Activated T-cell treated with anti-CD3 and anti-CD28 coated beads, Interleukin-2, amount 50 U/mL, for 24 hours (primary cell): ENCODE data around the gene SLC34A3.

ENCODE experiments used
- DNase-seq: peaks from one replicate; pipeline ENCODE4 v3.0.0-alpha.2; 2020
- H3K27ac Mint-ChIP-seq: 2 replicates; pipeline ENCODE4 v1.8.0; 2020; ENCODE audit warnings: mild to moderate bottlenecking, mixed read lengths
- H3K27me3 Mint-ChIP-seq: 2 replicates; pipeline ENCODE4 v1.8.0; 2020; ENCODE audit warnings: mixed read lengths
- H3K36me3 Mint-ChIP-seq: 2 replicates; pipeline ENCODE4 v1.8.0; 2020; ENCODE audit warnings: low read depth, mixed read lengths
- H3K4me1 Mint-ChIP-seq: 2 replicates; pipeline ENCODE4 v1.8.0; 2020; ENCODE audit warnings: low read depth, mixed read lengths
- H3K4me3 Mint-ChIP-seq: 2 replicates; pipeline ENCODE4 v1.8.0; 2020; ENCODE audit warnings: mild to moderate bottlenecking, moderate library complexity, mixed read lengths
- H3K9me3 Mint-ChIP-seq: 2 replicates; pipeline ENCODE4 v1.8.0; 2020; ENCODE audit warnings: mixed read lengths

The SLC34A3 gene

DNA sequence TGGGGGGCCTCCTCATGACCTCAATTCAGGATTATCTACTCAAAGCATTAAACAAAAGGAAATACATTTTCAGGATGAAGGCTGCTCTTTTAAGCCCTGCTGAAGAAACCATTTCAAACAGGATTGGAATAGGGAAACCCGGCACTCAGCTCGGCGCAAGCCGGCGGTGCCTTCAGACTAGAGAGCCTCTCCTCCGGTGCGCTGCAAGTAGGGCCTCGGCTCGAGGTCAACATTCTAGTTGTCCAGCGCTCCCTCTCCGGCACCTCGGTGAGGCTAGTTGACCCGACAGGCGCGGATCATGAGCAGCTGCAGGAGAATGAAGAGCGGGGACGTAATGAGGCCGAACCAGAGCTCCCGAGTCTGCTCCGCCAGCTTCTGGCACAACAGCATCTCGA lies 26.0 kb upstream of the SLC34A3 start:
- peak overlapping the region; percentile 95 for H3K4me3 Mint-ChIP-seq
- H3K27me3 Mint-ChIP-seq = no peaks in the 10 kb centered on the region
- peak overlapping the region; percentile 95 for H3K27ac Mint-ChIP-seq
- H3K9me3 Mint-ChIP-seq = no peaks in the 10 kb centered on the region
- peaks cover 60% of the 10 kb centered on the region for H3K36me3 Mint-ChIP-seq
- H3K4me1 Mint-ChIP-seq = peaks cover 49% of the 10 kb centered on the region
- no peak for DNase-seq

DNA sequence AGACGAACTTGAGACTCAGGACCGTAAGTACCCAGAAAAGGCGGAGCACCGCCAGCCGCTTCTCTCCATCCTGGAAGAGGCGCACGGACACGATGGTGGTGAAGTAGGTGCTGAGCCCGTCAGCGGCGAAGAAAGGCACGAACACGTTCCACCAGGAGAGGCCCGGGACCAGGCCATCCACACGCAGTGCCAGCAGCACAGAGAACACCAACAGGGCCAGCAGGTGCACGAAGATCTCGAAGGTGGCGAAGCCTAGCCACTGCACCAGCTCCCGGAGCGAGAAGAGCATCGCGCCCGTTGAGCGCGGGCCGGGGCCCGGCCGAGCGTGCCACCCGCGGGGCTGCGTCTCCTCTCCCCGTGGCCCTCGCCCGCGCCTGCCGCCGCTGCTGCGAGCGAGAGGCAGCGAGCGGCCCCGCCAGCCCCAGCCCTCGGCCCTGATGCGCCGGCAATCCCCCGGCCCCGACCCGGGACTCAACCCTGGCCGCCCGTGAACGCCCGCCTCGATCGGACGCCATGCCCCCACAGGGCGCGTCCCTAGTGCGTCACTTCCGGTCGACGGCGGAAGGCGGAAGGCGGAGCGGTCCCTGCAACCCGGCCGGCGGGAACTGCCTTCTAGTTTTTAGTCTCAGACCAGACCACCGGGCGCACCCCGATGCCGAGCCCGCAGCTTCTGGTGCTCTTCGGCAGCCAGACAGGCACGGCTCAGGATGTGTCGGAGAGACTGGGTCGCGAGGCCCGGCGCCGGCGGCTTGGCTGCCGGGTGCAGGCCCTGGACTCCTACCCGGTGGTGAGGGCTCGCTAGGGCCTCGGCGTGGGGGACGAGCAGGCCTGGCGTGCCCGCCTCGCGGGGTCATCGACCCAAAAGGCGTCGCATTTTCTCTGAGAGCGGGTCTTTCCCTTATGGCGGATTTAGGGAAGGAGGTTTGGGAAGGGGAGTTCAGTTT lies 25.3 kb upstream of the SLC34A3 start, which contains the start of the genes NDOR1 and TMEM203:
NDOR1 (plus strand) TSS at position 575 of the 944 bp plus-strand sequence; CDS start at position 653, 78 bp downstream.
TMEM203 (minus strand) TSS at position 523 of the 944 bp plus-strand sequence; CDS start at position 289, 234 bp downstream.
- H3K27ac Mint-ChIP-seq = peak within 1 kb of the TSS; percentile 95
- H3K4me3 Mint-ChIP-seq = peak within 1 kb of the TSS; percentile 95
- DNase-seq = peak; percentile 97
- H3K9me3 Mint-ChIP-seq = no peaks in the 10 kb centered on the region
- H3K4me1 Mint-ChIP-seq = peaks cover 49% of the 10 kb centered on the region
- H3K36me3 Mint-ChIP-seq = peaks cover 64% of the 10 kb centered on the region
- no peaks in the 10 kb centered on the region for H3K27me3 Mint-ChIP-seq

DNA sequence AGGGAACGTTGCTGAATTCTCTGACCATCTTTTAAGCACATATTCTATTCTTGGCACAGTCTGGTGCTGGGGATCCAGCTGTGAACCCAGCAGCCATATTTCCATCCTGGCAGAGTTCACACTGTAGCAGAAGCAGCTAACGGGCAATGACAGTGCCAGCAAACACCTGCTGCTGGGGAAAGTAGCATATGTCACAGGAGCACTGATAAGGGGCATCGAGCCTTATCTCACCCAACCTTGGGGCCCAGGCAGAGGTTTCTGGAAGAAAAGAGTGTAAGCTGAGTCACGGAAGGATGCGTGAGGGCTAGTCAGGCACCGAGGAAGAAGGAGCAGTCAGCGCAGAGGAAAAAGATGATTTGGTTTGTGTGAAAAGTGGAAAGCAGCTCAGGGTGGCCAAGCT lies 24.1 kb upstream of the SLC34A3 start:
- peak overlapping the region; percentile 95 for H3K4me3 Mint-ChIP-seq
- DNase-seq = no peak
- peak overlapping the region; percentile 95 for H3K27ac Mint-ChIP-seq
- H3K4me1 Mint-ChIP-seq = peaks cover 41% of the 10 kb centered on the region
- H3K27me3 Mint-ChIP-seq = no peaks in the 10 kb centered on the region
- H3K36me3 Mint-ChIP-seq = peaks cover 72% of the 10 kb centered on the region
- no peaks in the 10 kb centered on the region for H3K9me3 Mint-ChIP-seq

DNA sequence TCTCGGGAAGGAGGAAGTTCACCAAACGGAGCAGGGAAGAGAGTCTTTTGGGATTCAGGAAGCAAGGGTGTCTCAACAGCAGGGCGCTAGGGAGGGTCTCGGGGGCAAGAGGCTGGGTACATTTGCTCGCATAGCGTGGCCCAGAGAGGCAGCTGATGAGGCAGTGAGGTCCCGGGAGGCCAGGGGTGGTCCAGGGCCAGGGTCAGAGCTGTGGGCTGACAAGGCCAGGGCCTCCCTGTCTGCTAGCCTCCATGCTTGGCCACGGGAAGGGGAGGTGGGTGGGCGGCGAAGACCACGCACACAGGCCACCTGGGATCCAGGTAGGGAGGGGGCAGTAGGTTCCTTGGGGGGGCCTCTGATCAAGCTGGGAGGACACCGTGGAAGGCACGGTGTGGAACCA lies 19.2 kb upstream of the SLC34A3 start:
- Mint-ChIP-seq H3K27me3 (no peaks in the 10 kb centered on the region), H3K27ac (no peak overlapping the region), H3K36me3 (peaks cover 78% of the 10 kb centered on the region), H3K9me3 (no peaks in the 10 kb centered on the region), H3K4me1 (peaks cover 13% of the 10 kb centered on the region), H3K4me3 (no peak overlapping the region)
- DNase-seq = no peak

DNA sequence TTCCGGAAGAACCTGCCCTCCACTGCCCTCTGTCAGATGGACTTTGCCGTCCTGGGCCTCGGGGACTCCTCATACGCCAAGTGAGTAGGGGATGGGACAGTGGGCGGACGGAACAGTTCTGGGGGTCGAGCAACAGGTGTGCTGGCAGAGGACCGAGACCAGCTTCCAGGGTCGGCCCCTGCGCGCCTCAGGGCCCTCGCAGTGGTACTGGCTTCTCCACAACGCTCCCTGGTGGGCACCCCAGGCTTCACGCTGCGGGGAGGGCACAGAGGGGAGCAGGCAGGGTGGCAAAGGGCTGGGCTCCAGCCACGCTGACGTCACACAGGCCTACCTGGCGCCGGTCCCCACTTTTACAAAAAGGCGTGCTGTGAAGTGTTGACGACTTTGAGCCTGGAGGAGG lies 18.2 kb upstream of the SLC34A3 start:
- H3K9me3 Mint-ChIP-seq = no peaks in the 10 kb centered on the region
- no peak overlapping the region for H3K27ac Mint-ChIP-seq
- H3K27me3 Mint-ChIP-seq = no peaks in the 10 kb centered on the region
- peaks cover 4% of the 10 kb centered on the region for H3K4me1 Mint-ChIP-seq
- peaks cover 75% of the 10 kb centered on the region for H3K36me3 Mint-ChIP-seq
- DNase-seq = no peak
- H3K4me3 Mint-ChIP-seq = no peak overlapping the region

DNA sequence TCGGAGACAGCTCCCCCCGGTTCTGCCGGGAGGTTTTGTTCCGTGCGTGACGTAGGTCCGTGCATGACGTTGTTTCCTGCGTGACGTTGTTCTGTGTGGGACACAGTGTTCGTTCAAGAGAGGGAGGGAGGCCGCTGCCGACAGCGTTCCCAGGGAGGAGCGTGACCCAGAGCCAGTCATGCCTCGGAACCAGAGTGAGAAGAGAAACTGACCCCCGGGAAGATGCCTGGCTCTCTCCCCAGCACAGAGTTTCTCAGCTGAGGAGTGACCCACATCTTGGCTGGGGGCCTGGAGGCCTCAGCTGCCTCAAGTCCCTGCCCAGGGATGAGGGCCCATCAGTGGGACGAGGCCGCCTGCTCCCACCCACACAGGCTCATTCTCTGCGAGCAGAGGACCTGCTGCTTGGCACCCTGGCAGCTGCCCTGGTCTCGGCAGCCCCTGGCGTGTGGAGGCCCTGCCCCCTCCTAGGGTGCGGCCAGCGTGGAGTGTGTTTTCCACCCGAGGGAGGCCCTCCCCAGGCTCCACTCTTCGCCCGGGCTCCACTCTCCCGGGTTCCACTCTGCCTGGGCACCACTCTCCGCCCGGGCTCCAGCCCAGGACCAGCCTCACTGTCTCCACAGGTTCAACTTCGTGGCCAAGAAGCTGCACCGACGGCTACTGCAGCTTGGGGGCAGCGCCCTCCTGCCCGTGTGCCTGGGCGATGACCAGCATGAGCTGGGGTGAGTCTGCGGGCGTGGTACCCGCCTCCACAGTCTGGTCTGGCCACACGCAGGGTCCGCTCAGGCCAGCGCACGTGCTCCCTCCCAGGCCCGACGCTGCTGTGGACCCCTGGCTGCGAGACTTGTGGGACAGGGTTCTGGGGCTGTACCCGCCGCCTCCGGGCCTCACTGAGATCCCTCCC lies 17.3 kb upstream of the SLC34A3 start:
- H3K4me1 Mint-ChIP-seq = peaks cover 1% of the 10 kb centered on the region
- H3K36me3 Mint-ChIP-seq = peaks cover 67% of the 10 kb centered on the region
- no peaks in the 10 kb centered on the region for H3K9me3 Mint-ChIP-seq
- no peak for DNase-seq
- H3K27ac Mint-ChIP-seq = no peak overlapping the region
- H3K27me3 Mint-ChIP-seq = no peaks in the 10 kb centered on the region
- H3K4me3 Mint-ChIP-seq = no peak overlapping the region

DNA sequence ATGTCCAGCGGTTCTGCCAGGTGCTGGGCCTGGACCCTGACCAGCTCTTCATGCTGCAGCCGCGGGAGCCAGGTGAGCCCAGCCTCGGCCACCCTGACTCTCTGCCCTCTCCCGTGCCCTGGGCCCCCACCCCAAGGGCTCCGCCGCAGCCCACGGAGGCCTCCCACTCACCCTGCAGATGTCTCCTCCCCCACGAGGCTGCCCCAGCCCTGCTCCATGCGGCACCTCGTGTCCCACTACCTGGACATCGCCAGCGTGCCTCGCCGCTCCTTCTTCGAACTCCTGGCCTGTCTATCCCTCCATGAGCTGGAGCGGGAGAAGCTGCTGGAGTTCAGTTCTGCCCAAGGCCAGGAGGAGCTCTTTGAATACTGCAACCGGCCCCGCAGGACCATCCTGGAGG lies 16.1 kb upstream of the SLC34A3 start:
- H3K4me1 Mint-ChIP-seq = no peaks in the 10 kb centered on the region
- H3K27ac Mint-ChIP-seq = no peak overlapping the region
- H3K4me3 Mint-ChIP-seq = no peak overlapping the region
- no peaks in the 10 kb centered on the region for H3K27me3 Mint-ChIP-seq
- H3K36me3 Mint-ChIP-seq = peaks cover 64% of the 10 kb centered on the region
- no peak for DNase-seq
- H3K9me3 Mint-ChIP-seq = no peaks in the 10 kb centered on the region

DNA sequence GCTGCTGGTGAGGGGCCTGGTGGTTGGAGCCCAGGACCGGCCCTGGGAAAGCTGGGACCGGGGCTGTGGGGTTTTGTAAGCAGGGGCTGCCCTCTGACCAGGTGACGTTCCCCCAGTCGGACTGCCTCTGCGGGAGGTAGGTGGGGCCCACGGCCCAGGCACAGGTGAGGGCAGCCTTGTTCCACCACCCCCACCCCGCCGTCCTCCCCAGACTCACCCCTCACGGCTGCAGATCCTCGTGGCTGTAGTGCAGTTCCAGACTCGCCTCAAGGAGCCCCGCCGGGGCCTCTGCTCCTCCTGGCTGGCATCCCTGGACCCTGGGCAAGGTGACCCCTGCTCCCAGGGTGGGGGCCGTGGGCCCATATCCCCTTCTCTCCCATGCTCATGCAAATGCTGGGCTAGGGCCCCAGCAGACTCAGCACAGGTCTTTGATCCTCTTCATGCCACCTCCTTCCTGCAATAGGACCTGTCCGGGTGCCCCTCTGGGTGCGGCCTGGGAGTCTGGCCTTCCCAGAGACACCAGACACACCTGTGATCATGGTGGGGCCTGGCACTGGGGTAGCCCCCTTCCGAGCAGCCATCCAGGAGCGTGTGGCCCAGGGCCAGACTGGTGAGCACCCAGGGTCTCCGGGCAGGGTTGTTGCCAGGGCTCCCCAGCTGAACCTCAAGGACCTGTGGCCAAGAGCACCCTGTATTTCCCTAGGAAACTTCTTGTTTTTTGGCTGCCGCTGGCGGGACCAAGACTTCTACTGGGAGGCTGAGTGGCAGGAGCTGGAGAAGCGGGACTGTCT lies 15.3 kb upstream of the SLC34A3 start:
- no peaks in the 10 kb centered on the region for H3K9me3 Mint-ChIP-seq
- H3K27ac Mint-ChIP-seq = no peak overlapping the region

DNA sequence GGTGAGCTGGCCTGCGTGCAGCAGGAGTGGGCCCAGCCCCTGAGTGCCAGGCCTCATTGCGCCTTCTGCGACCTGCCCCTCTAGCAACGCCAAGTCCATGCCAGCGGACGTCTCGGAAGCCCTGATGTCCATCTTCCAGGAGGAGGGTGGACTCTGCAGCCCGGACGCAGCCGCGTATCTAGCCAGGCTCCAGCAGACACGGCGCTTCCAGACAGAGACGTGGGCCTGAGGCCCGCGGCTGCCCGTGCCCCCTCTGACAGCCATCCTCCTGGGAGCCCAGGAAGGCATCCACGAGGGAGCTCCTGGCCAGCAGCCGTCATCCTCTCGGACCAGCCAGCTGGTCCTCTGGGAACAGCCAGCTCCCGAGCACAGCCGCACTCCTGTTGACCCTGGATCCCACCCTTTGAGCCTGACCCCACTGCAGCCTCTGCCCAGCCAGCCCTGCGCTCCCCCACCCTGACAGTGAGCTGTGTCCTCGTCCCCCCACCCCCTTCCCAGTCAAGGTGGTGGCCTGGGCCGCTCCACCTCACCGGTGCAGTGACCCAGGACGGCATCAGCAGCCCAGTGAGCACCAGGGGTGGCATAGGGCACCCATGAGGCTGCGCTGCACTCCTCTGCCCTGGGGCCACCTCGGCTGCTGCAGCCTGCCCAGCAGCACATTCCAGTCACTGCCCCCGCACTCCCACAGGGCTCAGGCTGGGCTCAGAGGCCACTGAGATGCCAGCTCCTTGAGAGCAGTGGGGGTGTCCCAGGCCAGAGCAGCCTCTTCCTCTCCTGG lies 14.3 kb upstream of the SLC34A3 start:
- H3K4me3 Mint-ChIP-seq = no peak overlapping the region
- no peak for DNase-seq
- no peaks in the 10 kb centered on the region for H3K4me1 Mint-ChIP-seq
- H3K9me3 Mint-ChIP-seq = no peaks in the 10 kb centered on the region
- H3K36me3 Mint-ChIP-seq = peaks cover 50% of the 10 kb centered on the region
- H3K27ac Mint-ChIP-seq = no peak overlapping the region
- no peaks in the 10 kb centered on the region for H3K27me3 Mint-ChIP-seq

More for the DNA sequence above, 15.3 kb upstream of the SLC34A3 start:
- H3K4me1 Mint-ChIP-seq = no peaks in the 10 kb centered on the region
- DNase-seq = no peak
- no peak overlapping the region for H3K4me3 Mint-ChIP-seq
- peaks cover 59% of the 10 kb centered on the region for H3K36me3 Mint-ChIP-seq
- H3K27me3 Mint-ChIP-seq = no peaks in the 10 kb centered on the region

DNA sequence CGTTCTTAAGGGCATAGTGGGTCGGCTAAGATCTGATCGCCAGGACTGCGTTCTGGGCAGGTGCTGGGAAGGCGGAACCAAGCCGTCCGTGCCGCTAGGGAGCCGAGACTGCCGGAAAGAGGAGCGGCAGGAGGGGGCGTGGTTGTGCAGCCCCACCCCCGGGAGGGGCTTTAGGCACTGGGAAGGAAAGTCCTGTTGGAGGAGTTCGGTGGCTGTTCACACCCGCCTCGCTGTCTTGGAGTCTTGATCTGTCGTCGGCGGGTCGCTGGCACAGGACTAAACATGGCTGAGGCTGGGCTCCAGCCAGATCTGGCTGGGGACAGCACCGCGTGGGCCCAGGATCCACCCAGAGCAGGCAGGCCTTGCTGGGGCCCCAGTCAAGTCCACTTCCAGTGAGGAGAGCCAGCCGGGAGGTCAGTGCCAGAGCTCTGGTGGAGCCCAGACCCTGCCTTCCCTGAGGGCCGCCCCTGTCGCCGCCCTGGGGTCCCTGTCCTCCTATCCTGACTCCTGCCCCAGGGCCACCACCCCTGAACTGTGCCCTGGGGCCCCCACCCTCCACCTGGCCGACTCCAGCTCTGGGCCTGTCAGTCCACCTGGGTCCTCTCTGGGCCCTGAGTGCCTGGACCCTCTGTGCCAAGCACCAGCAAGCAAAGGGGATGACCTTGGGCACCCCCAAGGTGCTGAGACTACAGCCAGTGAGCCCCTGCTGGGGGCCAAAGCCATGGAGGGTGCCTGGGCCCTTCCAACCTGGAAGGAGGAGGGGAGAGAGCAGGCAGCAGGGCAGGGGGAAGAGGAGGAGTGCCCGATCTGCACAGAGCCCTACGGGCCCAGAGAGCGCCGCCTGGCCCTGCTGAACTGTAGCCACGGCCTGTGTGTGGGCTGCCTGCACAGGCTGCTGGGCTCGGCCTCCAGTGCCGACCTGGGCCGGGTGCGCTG lies 13.2 kb upstream of the SLC34A3 start:
- Mint-ChIP-seq H3K4me1 (no peaks in the 10 kb centered on the region), H3K27ac (no peak overlapping the region), H3K9me3 (no peaks in the 10 kb centered on the region), H3K36me3 (peaks cover 46% of the 10 kb centered on the region), H3K27me3 (no peaks in the 10 kb centered on the region), H3K4me3 (no peak overlapping the region)
- no peak for DNase-seq

DNA sequence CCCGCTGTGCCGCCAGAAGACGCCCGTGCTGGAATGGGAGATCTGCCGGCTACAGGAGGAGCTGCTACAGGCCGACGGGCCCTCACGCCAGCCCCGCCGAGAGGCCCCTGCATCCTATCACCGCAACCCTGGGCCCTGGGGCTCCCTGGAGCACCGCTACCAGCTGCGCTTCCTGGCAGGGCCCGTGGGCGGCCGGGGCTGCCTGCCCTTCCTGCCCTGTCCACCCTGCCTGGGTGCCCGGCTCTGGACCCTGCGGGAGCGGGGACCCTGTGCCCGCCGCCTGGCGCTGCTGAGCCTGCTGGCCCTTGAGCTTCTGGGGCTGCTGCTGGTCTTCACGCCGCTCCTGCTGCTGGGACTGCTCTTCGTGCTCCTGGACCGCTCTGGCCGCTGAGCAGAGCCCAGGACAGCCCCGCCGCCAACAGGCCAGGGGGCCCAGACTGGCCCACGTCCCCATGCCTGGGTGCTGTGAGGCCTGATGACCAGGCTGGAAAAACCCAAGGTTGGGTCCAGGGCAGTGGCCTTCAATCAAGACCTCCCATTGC lies 12.4 kb upstream of the SLC34A3 start:
- Mint-ChIP-seq H3K4me1 (peaks cover 5% of the 10 kb centered on the region), H3K4me3 (no peak overlapping the region), H3K27me3 (no peaks in the 10 kb centered on the region), H3K36me3 (peaks cover 39% of the 10 kb centered on the region), H3K9me3 (no peaks in the 10 kb centered on the region), H3K27ac (no peak overlapping the region)
- DNase-seq = no peak

DNA sequence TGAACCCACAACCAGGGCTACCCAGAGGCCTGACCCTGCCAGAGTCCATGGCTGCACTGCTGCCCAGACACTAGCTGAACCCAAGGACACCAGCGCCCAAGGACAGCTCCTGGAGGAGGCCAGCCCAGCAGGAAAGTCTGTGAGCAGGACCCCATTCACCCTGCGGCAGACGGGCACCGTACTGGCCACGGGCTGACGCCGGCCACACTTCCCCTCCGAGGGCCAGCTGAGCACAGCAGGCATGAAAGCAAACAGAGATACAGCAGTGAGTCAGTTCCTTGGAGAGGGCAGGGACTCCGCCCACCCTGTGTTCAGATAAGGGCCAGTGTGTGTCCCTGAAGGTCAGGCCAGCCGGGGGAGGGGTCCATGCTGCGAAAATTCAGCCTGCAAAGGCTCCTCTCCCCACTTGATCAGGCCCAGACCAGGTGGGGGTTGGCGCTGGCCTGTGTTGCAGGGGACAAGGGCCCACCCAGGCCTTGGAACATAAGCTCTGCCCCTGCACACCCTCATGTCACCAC lies 11.9 kb upstream of the SLC34A3 start:
- H3K4me1 Mint-ChIP-seq = peaks cover 5% of the 10 kb centered on the region
- no peaks in the 10 kb centered on the region for H3K9me3 Mint-ChIP-seq
- H3K27ac Mint-ChIP-seq = no peak overlapping the region
- no peak overlapping the region for H3K4me3 Mint-ChIP-seq
- H3K36me3 Mint-ChIP-seq = peaks cover 39% of the 10 kb centered on the region
- H3K27me3 Mint-ChIP-seq = no peaks in the 10 kb centered on the region
- no peak for DNase-seq
